ENCODE results near the gene BCAR3. TPM values are rescaled to one million over a fixed set of nuclear protein-coding genes. Genes with fewer than 3 reads are reported as not detected.

Gene BCAR3
- total RNA-seq, 4 donors from 2014 or later: 20.2 to 47.2 (median 32.3) TPM

GRCh38 chr1:93542398-93542797 lies 139.2 kb downstream of the BCAR3 start:
- Histone ChIP-seq H3K4me3 (no peak overlapping the region), H3K27me3 (no peaks in the 10 kb centered on the region), H3K36me3 (peaks cover 0 to 17% (median 2%) of the 10 kb centered on the region in 4 donors), H3K9me3 (no peaks in the 10 kb centered on the region), H3K4me1 (no peaks in the 10 kb centered on the region), H3K27ac (replicated peaks in 1 of 4) (no peak overlapping the region)
- TF ChIP-seq POLR2AphosphoS5 (IDR thresholded peaks at IDR 0.05): no peak
- TF ChIP-seq CTCF (IDR thresholded peaks at IDR 0.05): no peak
- TF ChIP-seq EP300 (IDR thresholded peaks at IDR 0.05): no peak
- no peak for TF ChIP-seq POLR2A (IDR thresholded peaks at IDR 0.05; ENCODE audit: low read depth)
- intact Hi-C loops (cut with DNase I): no loop called here
- DNase-seq (ENCODE audit: extremely low spot score): no peak
- 100% methylated on average over 1 of the region's 1 CpG for WGBS

GRCh38 chr1:93541045-93541444 lies 140.6 kb downstream of the BCAR3 start:
- 88% methylated on average over 4 of the region's 4 CpGs for WGBS
- intact Hi-C loops (cut with DNase I): no loop called here
- H3K27me3 ChIP-seq: no peaks in the 10 kb centered on the region
- H3K27ac ChIP-seq (replicated peaks in 1 of 4): no peak overlapping the region
- no peaks in the 10 kb centered on the region for H3K4me1 ChIP-seq
- DNase-seq (ENCODE audit: extremely low spot score): no peak
- TF ChIP-seq EP300 (IDR thresholded peaks at IDR 0.05) (no peak), POLR2AphosphoS5 (IDR thresholded peaks at IDR 0.05) (no peak), CTCF (IDR thresholded peaks at IDR 0.05) (no peak), POLR2A (IDR thresholded peaks at IDR 0.05; ENCODE audit: low read depth) (no peak)
- peaks cover 0 to 15% (median 0%) of the 10 kb centered on the region in 4 donors for H3K36me3 ChIP-seq
- H3K4me3 ChIP-seq: no peak overlapping the region
- no peaks in the 10 kb centered on the region for H3K9me3 ChIP-seq

GRCh38 chr1:93537924-93538323 lies 143.7 kb downstream of the BCAR3 start:
- no peaks in the 10 kb centered on the region for H3K4me1 ChIP-seq
- TF ChIP-seq POLR2A (IDR thresholded peaks at IDR 0.05; ENCODE audit: low read depth) (no peak), EP300 (IDR thresholded peaks at IDR 0.05) (no peak), CTCF (IDR thresholded peaks at IDR 0.05) (no peak), POLR2AphosphoS5 (IDR thresholded peaks at IDR 0.05) (no peak)
- intact Hi-C loops (cut with DNase I): no loop called here
- no peak for DNase-seq (ENCODE audit: extremely low spot score)
- no peak overlapping the region for H3K27ac ChIP-seq (replicated peaks in 1 of 4)
- no peak overlapping the region for H3K4me3 ChIP-seq
- no peaks in the 10 kb centered on the region for H3K27me3 ChIP-seq
- no peaks in the 10 kb centered on the region for H3K9me3 ChIP-seq
- WGBS: 72% methylated on average over 2 of the region's 2 CpGs
- H3K36me3 ChIP-seq: peaks cover 0 to 4% (median 0%) of the 10 kb centered on the region in 4 donors

- H3K9me3 ChIP-seq: no peaks in the 10 kb centered on the region
- intact Hi-C loops (cut with DNase I): no loop called here
Observed at GRCh38 chr1:93537396-93537795, 144.2 kb downstream of the BCAR3 start.

More at GRCh38 chr1:93537396-93537795, 144.2 kb downstream of the BCAR3 start:
- no peak overlapping the region for H3K27ac ChIP-seq (replicated peaks in 1 of 4)
- no peaks in the 10 kb centered on the region for H3K27me3 ChIP-seq
- TF ChIP-seq EP300 (IDR thresholded peaks at IDR 0.05): no peak
- TF ChIP-seq CTCF (IDR thresholded peaks at IDR 0.05): no peak
- no peak for TF ChIP-seq POLR2AphosphoS5 (IDR thresholded peaks at IDR 0.05)
- no peak for TF ChIP-seq POLR2A (IDR thresholded peaks at IDR 0.05; ENCODE audit: low read depth)
- no peak overlapping the region for H3K4me3 ChIP-seq
- no peaks in the 10 kb centered on the region for H3K4me1 ChIP-seq
- peaks cover 0 to 4% (median 0%) of the 10 kb centered on the region in 4 donors for H3K36me3 ChIP-seq
- DNase-seq (ENCODE audit: extremely low spot score): no peak

Measured in esophagus muscularis mucosa (tissue), 4 donors.